ENCODE results near the gene DTL.
A peak's percentile ranks its signal among the peaks of the same experiment; 100 is the strongest.

The DTL gene

GRCh38 chr1:212007178-212007577 is 28.4 kb upstream of the DTL start:
- H3K4me3 ChIP-seq (ENCODE audit: low read depth, low read length) = no peak overlapping the region
- TF ChIP-seq CTCF (IDR thresholded peaks at IDR 0.05; ENCODE audit: low read depth, low read length, missing control alignments) = no peak
- DNase-seq (ENCODE audit: low read depth) = no peak

- DNase-seq (ENCODE audit: low read depth) = no peak
- H3K4me3 ChIP-seq (ENCODE audit: low read depth, low read length) = no peak overlapping the region
- no peak for TF ChIP-seq CTCF (IDR thresholded peaks at IDR 0.05; ENCODE audit: low read depth, low read length, missing control alignments)
Observed at GRCh38 chr1:212007886-212008285, 27.7 kb upstream of the DTL start.

GRCh38 chr1:212009561-212009960 is 26.0 kb upstream of the DTL start:
- H3K4me3 ChIP-seq (ENCODE audit: low read depth, low read length) = no peak overlapping the region
- no peak for DNase-seq (ENCODE audit: low read depth)
- no peak for TF ChIP-seq CTCF (IDR thresholded peaks at IDR 0.05; ENCODE audit: low read depth, low read length, missing control alignments)

GRCh38 chr1:212010004-212010403 is 25.5 kb upstream of the DTL start:
- H3K4me3 ChIP-seq (ENCODE audit: low read depth, low read length) = no peak overlapping the region
- no peak for DNase-seq (ENCODE audit: low read depth)
- no peak for TF ChIP-seq CTCF (IDR thresholded peaks at IDR 0.05; ENCODE audit: low read depth, low read length, missing control alignments)

- DNase-seq (ENCODE audit: low read depth) = peak; percentile 49
- peak; percentile 99 for TF ChIP-seq CTCF (IDR thresholded peaks at IDR 0.05; ENCODE audit: low read depth, low read length, missing control alignments)
- no peak overlapping the region for H3K4me3 ChIP-seq (ENCODE audit: low read depth, low read length)
Observed at GRCh38 chr1:212012034-212012740, 23.4 kb upstream of the DTL start.

GRCh38 chr1:212013672-212014071 is 21.9 kb upstream of the DTL start:
- no peak for DNase-seq (ENCODE audit: low read depth)
- no peak overlapping the region for H3K4me3 ChIP-seq (ENCODE audit: low read depth, low read length)
- no peak for TF ChIP-seq CTCF (IDR thresholded peaks at IDR 0.05; ENCODE audit: low read depth, low read length, missing control alignments)

- no peak for TF ChIP-seq CTCF (IDR thresholded peaks at IDR 0.05; ENCODE audit: low read depth, low read length, missing control alignments)
- DNase-seq (ENCODE audit: low read depth) = no peak
- H3K4me3 ChIP-seq (ENCODE audit: low read depth, low read length) = no peak overlapping the region
Observed at GRCh38 chr1:212020975-212021374, 14.6 kb upstream of the DTL start.
